HepG2 (cell line): Measurements from ENCODE around the gene ASGR1. TPM values are rescaled to one million over a fixed set of nuclear protein-coding genes. Genes with fewer than 3 reads are reported as not detected.

Source experiments
- CHD2 ChIP-seq: IDR thresholded peaks from 2 replicates; pipeline ENCODE4 v1.6.1; 2011; ENCODE audit warnings: low read depth, low read length, improper control_type of control experiment
- DMAP1 ChIP-seq: IDR thresholded peaks from 2 replicates; pipeline ENCODE4 v1.6.1; 2016
- DPF2 ChIP-seq: sonication (generic); formaldehyde crosslinking; IDR thresholded peaks from 2 replicates; pipeline ENCODE4 v1.4.0; 2020; ENCODE audit warnings: mild to moderate bottlenecking, low read depth, missing genetic modification reagents, borderline replicate concordance
- JUNB ChIP-seq: sonication (generic); formaldehyde crosslinking; IDR thresholded peaks from 2 replicates; pipeline ENCODE4 v1.8.0; 2022; ENCODE audit warnings: missing genetic modification reagents, mild to moderate bottlenecking, borderline replicate concordance
- PCBP1 ChIP-seq: fragments of 200-400 bp; formaldehyde crosslinking; IDR thresholded peaks from 2 replicates; pipeline ENCODE4 v1.6.1; 2017; ENCODE audit warnings: mild to moderate bottlenecking, low read depth, low read length, borderline replicate concordance
- RCOR2 ChIP-seq: IDR thresholded peaks from 2 replicates; pipeline ENCODE4 v1.6.1; 2016; ENCODE audit warnings: missing biosample characterization, missing genetic modification reagents
- REL ChIP-seq: sonication (generic); formaldehyde crosslinking; conservative IDR thresholded peaks from 2 replicates; pipeline ENCODE4 v1.8.0; 2022; ENCODE audit warnings: mild to moderate bottlenecking, missing genetic modification reagents, moderate library complexity
- SKIL ChIP-seq: sonication (generic); formaldehyde crosslinking; IDR thresholded peaks from 2 replicates; pipeline ENCODE4 v1.8.0; 2022; ENCODE audit warnings: missing genetic modification reagents, mild to moderate bottlenecking, moderate library complexity, borderline replicate concordance
- TEAD3 ChIP-seq: optimal IDR thresholded peaks from 2 replicates; pipeline ENCODE3; 2016; ENCODE audit warnings: borderline replicate concordance
- TFDP2 ChIP-seq: sonication (generic); formaldehyde crosslinking; IDR thresholded peaks from 2 replicates; pipeline ENCODE4 v1.4.0; 2020; ENCODE audit warnings: missing genetic modification reagents
- ZC3H4 ChIP-seq: sonication (generic); formaldehyde crosslinking; IDR thresholded peaks from 2 replicates; pipeline ENCODE4 v1.4.0; 2020; ENCODE audit warnings: missing genetic modification reagents, borderline replicate concordance
- ZNF446 ChIP-seq: sonication (generic); formaldehyde crosslinking; IDR thresholded peaks from 2 replicates; pipeline ENCODE4 v1.5.0; 2020; ENCODE audit warnings: mild to moderate bottlenecking, missing genetic modification reagents
- ZNF558 ChIP-seq: sonication (generic); formaldehyde crosslinking; IDR thresholded peaks from 2 replicates; pipeline ENCODE4 v1.9.0; 2022; ENCODE audit warnings: mild to moderate bottlenecking, missing genetic modification reagents, borderline replicate concordance
- ZNF567 ChIP-seq: sonication (generic); formaldehyde crosslinking; IDR thresholded peaks from 2 replicates; pipeline ENCODE4 v1.8.1; 2023; ENCODE audit warnings: mild to moderate bottlenecking, missing genetic modification reagents, borderline replicate concordance
- ZNF598 ChIP-seq: sonication (generic); formaldehyde crosslinking; IDR thresholded peaks from 2 replicates; pipeline ENCODE4 v1.5.1; 2020; ENCODE audit warnings: mild to moderate bottlenecking, missing genetic modification reagents, borderline replicate concordance
- polyA plus RNA-seq, 8 experiments: library from polyadenylated mRNA; depleted of rRNA in 3 of 8; stranded (reverse) in 7 of 8; unstranded in 1 of 8; fragments of >200 nt; fragmentation: Illumina TruSeq in 4 of 8; extraction: Trizol in 4 of 8; gene quantifications; 2 replicates each; pipeline versions ENCODE4 v1.2.1 to v1.2.3, GENCODE V29; 2011 to 2016; ENCODE audit warnings: low read depth in 4 of 8, missing spikeins in 1 of 8, mixed read lengths in 1 of 8; ENCODE audit not compliant: insufficient read depth in 1 of 8
- total RNA-seq, 5 experiments: library from RNA; depleted of rRNA; stranded (reverse); fragments of >200 nt; fragmentation: Illumina TruSeq; extraction: Trizol; gene quantifications; 2 replicates each; pipeline ENCODE4 v1.2.3, GENCODE V29; 2016; ENCODE audit warnings: low read depth in 1 of 5
- TF ChIP-seq, protein P1 (sequence below): sonication (generic); formaldehyde crosslinking; IDR thresholded peaks from 2 replicates; pipeline ENCODE4 v1.9.0; 2021; ENCODE audit warnings: mild to moderate bottlenecking, missing genetic modification reagents

Gene ASGR1
- total and polyA plus RNA-seq, 2 of the 13 experiments (the other 11 are each of a cell fraction or from before 2014, with no cell fraction given), result 353 to 796 TPM

- TF ChIP-seq PCBP1 (no peak), ZNF558 (CRISPR knock-in tag) (no peak), DPF2 (CRISPR knock-in tag) (no peak), ZC3H4 (CRISPR knock-in tag) (no peak), ZNF598 (CRISPR knock-in tag) (no peak), RCOR2 (CRISPR knock-in tag) (no peak), REL (CRISPR knock-in tag) (no peak), ZNF567 (0 out of 2 replicates have a peak, but pooled peaks have one; percentile 35), CHD2 (no peak), TEAD3 (CRISPR knock-in tag) (no peak), JUNB (peak; percentile 59), SKIL (CRISPR knock-in tag) (no peak), DMAP1 (CRISPR knock-in tag) (no peak), TFDP2 (CRISPR knock-in tag) (no peak), ZNF446 (CRISPR knock-in tag) (no peak)
- TF ChIP-seq, protein P1, sequence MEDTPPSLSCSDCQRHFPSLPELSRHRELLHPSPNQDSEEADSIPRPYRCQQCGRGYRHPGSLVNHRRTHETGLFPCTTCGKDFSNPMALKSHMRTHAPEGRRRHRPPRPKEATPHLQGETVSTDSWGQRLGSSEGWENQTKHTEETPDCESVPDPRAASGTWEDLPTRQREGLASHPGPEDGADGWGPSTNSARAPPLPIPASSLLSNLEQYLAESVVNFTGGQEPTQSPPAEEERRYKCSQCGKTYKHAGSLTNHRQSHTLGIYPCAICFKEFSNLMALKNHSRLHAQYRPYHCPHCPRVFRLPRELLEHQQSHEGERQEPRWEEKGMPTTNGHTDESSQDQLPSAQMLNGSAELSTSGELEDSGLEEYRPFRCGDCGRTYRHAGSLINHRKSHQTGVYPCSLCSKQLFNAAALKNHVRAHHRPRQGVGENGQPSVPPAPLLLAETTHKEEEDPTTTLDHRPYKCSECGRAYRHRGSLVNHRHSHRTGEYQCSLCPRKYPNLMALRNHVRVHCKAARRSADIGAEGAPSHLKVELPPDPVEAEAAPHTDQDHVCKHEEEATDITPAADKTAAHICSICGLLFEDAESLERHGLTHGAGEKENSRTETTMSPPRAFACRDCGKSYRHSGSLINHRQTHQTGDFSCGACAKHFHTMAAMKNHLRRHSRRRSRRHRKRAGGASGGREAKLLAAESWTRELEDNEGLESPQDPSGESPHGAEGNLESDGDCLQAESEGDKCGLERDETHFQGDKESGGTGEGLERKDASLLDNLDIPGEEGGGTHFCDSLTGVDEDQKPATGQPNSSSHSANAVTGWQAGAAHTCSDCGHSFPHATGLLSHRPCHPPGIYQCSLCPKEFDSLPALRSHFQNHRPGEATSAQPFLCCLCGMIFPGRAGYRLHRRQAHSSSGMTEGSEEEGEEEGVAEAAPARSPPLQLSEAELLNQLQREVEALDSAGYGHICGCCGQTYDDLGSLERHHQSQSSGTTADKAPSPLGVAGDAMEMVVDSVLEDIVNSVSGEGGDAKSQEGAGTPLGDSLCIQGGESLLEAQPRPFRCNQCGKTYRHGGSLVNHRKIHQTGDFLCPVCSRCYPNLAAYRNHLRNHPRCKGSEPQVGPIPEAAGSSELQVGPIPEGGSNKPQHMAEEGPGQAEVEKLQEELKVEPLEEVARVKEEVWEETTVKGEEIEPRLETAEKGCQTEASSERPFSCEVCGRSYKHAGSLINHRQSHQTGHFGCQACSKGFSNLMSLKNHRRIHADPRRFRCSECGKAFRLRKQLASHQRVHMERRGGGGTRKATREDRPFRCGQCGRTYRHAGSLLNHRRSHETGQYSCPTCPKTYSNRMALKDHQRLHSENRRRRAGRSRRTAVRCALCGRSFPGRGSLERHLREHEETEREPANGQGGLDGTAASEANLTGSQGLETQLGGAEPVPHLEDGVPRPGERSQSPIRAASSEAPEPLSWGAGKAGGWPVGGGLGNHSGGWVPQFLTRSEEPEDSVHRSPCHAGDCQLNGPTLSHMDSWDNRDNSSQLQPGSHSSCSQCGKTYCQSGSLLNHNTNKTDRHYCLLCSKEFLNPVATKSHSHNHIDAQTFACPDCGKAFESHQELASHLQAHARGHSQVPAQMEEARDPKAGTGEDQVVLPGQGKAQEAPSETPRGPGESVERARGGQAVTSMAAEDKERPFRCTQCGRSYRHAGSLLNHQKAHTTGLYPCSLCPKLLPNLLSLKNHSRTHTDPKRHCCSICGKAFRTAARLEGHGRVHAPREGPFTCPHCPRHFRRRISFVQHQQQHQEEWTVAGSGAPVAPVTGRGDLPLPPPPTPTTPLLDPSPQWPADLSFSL (CRISPR knock-in tag), result peak; percentile 17; the same call in 1 of the 2 replicates
These were observed 3.8 kb downstream of the ASGR1 start (continued) for GRCh38 chr17:7175330-7175733.
